Activated T-cell treated with anti-CD3 and anti-CD28 coated beads for 4 hours (primary cell): ENCODE data around the gene GXYLT2.
"Not testable (repeated sequence)": the region's sequence is repeated elsewhere in the genome, so short reads cannot be mapped to it uniquely, and the experiment has no call there.

Experiments
- DNase-seq: peaks from one replicate; pipeline ENCODE4 v3.0.0-alpha.2; 2020

GXYLT2 gene

GRCh38 chr3:72977060-72977808 lies 89.4 kb downstream of the GXYLT2 start:
- DNase-seq: no peak

DNA sequence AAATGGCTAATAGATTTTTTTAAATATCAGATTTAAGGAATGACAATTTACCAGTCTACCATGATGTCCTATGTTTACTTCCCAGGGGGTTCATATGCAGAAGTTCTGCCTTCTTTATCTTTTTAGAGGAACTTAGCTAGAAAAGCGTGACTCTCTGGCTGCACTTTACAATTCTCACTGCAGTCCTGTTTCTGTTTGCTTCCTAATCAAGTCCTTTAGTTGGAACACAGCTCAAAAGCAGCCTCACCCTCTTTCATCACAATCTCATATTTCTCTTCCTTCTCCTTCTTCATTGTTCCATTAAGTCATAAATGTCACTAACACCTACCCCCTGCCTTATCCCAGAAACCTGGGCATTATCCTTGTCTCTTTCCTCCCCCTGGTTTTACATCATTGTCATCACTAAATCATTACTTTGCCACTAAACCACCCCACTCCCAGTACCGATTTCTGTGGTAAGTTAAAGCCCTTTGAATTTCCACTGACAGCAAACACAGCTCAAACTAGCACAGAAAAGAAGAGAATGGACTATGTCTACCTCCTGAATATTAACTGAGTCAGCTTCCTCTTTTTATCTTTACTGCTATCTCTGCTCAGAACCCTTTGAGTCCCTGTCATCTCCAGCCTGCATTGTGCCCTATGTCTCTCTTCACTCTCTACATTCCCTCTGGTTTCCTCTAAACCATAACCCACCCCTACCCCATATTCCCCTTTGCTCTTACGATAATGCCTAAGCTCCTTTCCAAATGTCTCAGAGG lies 94.9 kb downstream of the GXYLT2 start:
- DNase-seq: no peak

DNA sequence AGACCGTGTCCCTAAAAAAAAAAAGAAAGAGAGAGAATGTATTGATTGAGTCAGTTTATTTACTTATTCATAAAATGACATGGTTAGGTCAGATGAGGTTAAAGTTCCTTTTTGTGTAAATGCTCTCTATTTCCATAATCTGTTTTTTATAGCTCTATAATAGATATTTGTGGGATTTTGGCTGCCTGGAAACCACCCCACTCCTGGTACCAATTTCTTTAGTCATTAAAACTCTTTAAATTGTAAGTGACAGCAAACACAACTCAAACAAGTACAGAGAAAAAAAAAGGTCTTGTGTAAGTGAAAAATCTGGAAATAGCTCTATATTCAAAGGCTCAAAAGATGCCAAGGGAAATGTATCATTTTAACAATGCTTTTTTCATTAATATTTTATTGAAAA lies 97.7 kb downstream of the GXYLT2 start:
- DNase-seq: no peak

DNA sequence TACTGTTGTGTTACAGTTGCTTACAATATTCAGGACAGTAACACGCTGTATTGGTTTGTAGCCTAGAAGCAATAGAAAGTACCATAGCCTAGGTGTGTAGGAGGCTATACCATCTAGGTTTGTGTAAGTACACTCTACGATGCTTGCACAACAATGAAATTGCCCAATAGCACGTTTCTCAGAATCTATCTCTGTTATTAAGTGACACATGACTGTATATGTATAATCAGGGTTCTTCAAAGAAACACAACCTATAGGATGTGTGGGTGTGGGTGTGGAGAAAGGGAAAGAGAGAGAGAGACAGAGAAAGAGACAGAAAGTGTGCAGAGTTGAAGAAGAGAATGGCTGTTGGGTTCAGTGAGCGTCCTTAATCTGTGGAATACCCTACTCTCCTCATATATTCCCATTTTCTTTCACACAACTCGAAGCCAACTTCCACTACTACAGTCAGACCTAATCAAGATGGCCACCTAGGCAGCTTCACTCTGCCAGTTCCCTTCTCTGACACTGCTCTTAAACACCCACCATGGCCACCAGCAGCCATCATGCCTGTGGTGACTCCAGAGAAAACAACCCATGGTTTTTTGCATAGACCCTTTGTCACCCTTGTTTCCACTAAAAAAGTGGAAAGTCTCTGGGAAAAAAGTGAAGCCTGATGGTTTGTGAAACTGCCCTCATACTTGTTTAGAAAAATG lies 103.0 kb downstream of the GXYLT2 start:
- no peak for DNase-seq

DNA sequence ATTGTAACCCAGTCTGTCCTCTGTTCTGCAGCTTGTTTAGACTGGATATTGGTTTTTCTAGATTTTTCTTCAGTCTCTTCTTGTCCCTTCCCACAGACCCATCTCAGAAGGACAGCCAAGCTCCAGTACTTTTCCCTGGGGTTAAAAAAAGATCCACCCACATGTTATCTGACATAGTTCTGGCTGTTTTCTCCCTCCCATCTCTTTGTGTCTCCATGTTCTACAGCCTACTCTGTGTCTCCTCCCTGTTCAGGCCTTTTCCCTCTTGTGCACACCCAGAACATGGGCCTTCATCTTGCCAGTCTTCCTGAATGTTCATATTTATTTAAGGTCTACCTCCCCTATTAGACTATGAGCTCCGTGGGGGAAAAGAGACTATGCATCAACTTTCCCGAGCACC lies 103.7 kb downstream of the GXYLT2 start:
- no peak for DNase-seq

DNA sequence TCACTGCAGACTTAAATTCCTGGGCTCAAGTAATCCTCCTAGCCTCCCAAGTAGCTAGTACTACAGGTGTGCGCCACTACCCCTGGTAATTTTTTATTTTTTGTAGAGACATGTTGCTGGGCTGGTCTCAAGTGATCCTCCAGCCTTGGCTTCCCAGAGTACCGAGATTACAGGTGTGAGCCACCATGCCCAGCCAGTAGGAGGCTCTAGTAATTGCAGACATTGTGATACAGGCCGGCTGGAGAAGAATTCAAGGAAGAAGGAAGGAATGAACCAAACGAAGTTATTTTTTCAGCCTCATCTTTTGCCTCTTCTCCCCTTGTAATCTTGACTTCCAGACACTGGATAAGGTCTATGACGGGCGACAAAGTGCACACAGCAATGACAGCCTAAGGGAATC lies 105.5 kb downstream of the GXYLT2 start:
- DNase-seq: no peak

DNA sequence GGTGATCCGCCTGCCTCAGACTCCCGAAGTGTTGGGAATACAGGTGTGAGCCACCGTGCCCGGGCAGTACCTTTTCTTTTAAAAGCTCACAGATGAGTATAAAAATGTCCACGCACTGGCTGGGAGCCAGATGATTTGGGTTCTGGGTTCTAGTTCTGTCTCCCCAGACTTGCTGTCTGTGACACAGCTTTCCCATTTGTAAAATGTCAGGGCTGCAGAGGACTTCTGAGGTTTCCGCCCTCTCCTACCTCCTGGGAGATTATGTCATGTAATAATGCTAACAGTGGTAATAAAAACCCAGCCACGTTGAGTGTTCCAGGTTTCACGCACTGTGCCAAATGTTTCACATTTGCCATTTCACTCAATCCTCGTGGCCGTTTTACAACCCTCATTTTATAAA lies 107.5 kb downstream of the GXYLT2 start:
- no peak for DNase-seq

- DNase-seq: no peak
Observed at GRCh38 chr3:72996121-72996472, 108.3 kb downstream of the GXYLT2 start.

GRCh38 chr3:72996473-72997333 lies 108.9 kb downstream of the GXYLT2 start, which contains the start of gene PPP4R2:
Gene PPP4R2 (plus strand): TSS chr3:72996811. CDS start chr3:72997038, 227 bp downstream.
- peak; percentile 88 for DNase-seq

DNA sequence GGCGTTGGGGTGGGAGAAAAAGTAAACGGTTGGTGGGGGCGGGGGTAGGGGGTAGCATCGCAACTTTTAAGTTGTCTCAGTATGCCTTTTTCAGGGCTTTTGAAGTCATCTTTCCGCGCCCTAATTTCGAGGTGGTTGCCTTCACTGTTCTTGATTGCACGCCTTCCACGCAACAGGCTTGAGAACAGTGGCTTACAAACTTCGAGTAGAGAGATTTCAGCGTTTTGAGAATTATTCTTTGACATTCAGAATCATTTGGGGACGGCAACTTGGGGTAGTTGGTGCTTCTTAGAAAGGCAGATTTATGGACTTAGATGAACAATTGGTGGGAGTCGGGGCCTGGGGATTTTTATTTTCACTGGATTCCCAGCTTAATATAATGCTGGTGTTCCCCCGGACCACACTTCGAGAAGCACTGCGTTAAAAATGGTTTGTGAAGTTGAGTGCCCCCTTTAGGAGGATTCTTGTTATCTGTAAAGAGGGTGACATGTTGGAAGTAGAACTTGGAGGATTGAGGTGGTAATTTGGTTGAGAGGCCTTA lies 109.6 kb downstream of the GXYLT2 start:
- peak; percentile 21 for DNase-seq

DNA sequence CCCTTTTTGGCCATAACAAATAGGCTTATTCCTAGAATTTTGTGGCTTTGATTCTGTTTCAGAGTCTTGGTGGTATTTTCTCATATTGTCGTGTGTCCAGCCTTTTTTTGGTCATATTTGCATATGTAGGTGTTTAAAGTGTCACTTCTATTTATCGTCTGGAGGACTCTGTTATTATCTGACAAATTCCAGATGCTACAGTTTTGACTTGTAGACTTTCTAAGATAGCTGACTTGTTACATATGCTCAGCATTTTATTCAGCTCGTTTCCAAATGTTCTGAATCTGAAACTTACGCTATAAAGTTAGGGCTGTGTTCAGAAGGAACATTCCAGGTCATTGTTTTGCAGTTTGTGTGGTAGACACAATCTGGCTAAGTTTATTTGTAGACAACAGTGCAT lies 110.6 kb downstream of the GXYLT2 start:
- no peak for DNase-seq

- DNase-seq: no peak
Observed at GRCh38 chr3:72999951-73000350, 112.1 kb downstream of the GXYLT2 start.

DNA sequence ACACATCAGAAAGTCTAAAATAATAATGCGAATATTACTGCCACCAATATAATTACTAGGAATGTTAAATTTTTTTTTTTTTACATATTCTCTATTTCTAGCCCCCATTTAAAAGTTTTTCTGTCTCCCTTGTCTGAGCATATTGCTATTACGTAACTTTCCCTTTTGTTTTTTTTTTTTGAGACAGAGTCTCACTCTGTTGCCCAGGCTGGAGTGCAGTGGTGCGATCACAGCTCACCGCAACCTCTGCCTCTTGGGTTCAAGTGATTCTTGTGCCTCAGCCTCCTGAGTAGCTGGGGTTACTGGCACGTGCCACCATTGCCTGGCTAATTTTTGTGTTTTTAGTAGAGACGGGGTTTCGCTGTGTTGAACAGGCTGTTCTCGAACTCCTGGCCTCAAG lies 115.2 kb downstream of the GXYLT2 start:
- DNase-seq: not testable (repeated sequence)

GRCh38 chr3:73004316-73004715 lies 116.5 kb downstream of the GXYLT2 start:
- no peak for DNase-seq

DNA sequence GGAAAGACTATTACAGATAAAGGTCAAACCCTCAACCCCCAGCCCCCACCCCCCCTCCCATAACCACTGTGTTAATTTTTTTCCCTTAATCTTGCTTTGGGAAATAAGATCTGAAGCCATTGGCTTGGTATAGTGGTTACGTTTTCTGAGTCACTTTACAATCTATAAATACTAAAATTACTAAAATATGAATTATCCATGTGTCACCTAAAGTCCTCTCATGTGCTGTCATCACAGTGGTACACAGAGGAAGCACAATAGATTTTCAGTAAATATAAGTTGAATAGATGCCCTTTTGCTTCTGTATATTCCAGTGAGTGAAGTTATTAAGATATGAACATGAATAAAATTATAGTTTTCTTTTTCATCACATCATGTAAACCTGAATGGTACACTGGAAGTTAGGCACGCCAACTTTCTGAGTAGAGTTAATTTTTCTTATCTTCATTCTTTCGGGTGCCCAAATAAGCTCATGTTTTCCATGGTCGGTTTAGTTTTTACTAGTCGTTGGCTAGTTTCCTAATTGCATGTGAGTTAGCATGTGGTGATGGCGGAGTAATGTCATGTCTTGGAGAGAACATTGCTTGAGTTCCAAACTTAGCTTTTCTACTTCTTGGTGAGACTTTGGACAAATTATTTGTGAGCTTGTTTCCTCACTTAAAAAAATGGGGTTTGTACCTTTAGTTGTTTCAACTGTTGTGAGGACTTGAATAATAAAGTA lies 120.3 kb downstream of the GXYLT2 start:
- DNase-seq: no peak

DNA sequence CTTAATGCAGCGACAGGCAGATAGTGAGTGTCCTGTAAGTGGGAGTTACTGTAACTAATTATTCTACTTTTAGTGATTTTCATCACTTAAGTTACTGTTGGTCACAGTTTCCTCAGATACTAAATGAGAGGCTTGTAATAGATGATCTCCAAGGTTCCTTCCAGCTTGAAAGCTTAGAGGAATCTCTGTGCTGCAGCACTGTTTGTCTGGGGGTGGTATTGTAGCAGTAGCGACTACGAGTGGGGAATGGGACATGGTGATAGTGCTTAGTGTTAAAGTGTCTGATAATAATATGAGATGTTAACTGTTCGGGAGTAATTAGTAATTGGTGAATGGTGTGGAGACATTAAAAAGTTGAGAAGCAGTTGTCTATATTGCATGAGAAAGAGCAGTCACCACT lies 121.2 kb downstream of the GXYLT2 start:
- no peak for DNase-seq

GRCh38 chr3:73009750-73010149 lies 121.9 kb downstream of the GXYLT2 start:
- DNase-seq: no peak

DNA sequence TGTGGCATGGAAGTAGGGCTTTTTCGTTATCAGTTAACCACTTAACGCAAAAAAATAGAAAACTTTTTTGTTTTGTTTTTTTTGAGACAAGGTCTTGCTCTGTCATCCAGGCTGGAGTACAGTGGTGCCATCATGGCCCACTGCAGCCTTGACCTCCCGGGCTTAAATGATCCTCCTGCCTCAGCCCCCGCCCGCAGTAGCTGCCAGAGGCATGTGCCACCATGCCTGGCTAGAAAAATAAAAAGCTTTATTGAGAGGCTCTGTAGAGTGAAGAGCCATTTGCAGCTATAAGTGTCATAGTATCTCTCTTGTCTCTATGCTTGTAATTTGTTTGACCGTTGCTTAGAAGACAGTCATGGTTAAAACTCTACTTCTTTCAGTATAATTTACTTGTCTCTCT lies 122.3 kb downstream of the GXYLT2 start:
- no peak for DNase-seq

GRCh38 chr3:73018298-73018697 lies 130.5 kb downstream of the GXYLT2 start:
- no peak for DNase-seq

- no peak for DNase-seq
Observed at GRCh38 chr3:73018790-73019441, 131.1 kb downstream of the GXYLT2 start.

- DNase-seq: no peak
Observed at GRCh38 chr3:73021301-73021835, 133.5 kb downstream of the GXYLT2 start.
